Liver (tissue), 9 donors: ENCODE data around the gene CDPF1. TPM values are rescaled to one million over a fixed set of nuclear protein-coding genes. Genes with fewer than 3 reads are reported as not detected.

ENCODE experiments used
- DNase-seq: peaks from one replicate; pipeline ENCODE4 v3.0.0-alpha.2; 2017; ENCODE audit warnings: low spot score
- H3K27ac ChIP-seq, 2 donors: one replicate each; pipeline ENCODE4 v1.7.0; 2013; ENCODE audit warnings: inconsistent platforms in 2 of 2, low read length in 2 of 2, control low read depth in 1 of 2, low read depth in 1 of 2, mild to moderate bottlenecking in 1 of 2
- H3K27me3 ChIP-seq, 4 donors: one replicate each; pipeline versions ENCODE4 v1.6.1 to v1.7.0; 2013; ENCODE audit warnings: low read length in 3 of 4, inconsistent platforms in 1 of 4, mild to moderate bottlenecking in 1 of 4, moderate library complexity in 1 of 4; ENCODE audit not compliant: control insufficient read depth in 4 of 4, insufficient read depth in 4 of 4
- H3K36me3 ChIP-seq, 4 donors: one replicate each; pipeline versions ENCODE4 v1.6.1 to v1.7.0; 2013; ENCODE audit warnings: low read length in 3 of 4, mild to moderate bottlenecking in 3 of 4, low read depth in 1 of 4, moderate library complexity in 1 of 4; ENCODE audit not compliant: control insufficient read depth in 4 of 4, insufficient read depth in 3 of 4
- H3K4me1 ChIP-seq, 4 donors: one replicate each; pipeline versions ENCODE4 v1.6.1 to v1.7.0; 2013; ENCODE audit warnings: low read length in 3 of 4, mild to moderate bottlenecking in 3 of 4, moderate library complexity in 1 of 4; ENCODE audit not compliant: control insufficient read depth in 4 of 4, insufficient read depth in 4 of 4
- H3K4me3 ChIP-seq, 3 donors: one replicate each; pipeline versions ENCODE4 v1.6.1 to v1.7.0; 2013; ENCODE audit warnings: low read length in 3 of 3, control low read depth in 1 of 3, low read depth in 1 of 3, mild to moderate bottlenecking in 1 of 3
- H3K9ac ChIP-seq, 2 donors: one replicate each; pipeline ENCODE4 v1.7.0; 2013; ENCODE audit warnings: low read length in 2 of 2, mild to moderate bottlenecking in 2 of 2, moderate library complexity in 2 of 2, control low read depth in 1 of 2, low read depth in 1 of 2
- H3K9me3 ChIP-seq, 4 donors: one replicate each; pipeline versions ENCODE4 v1.6.1 to v1.7.0; 2013; ENCODE audit warnings: low read length in 3 of 4; ENCODE audit not compliant: control insufficient read depth in 4 of 4
- ATF3 ChIP-seq: IDR thresholded peaks from 2 replicates; pipeline ENCODE4 v1.6.1; 2016; ENCODE audit warnings: antibody characterized with exemption
- CTCF ChIP-seq: fragments of 150-350 bp; IDR thresholded peaks from 2 replicates; pipeline ENCODE4 v1.5.1; 2017; ENCODE audit warnings: improper control_type of control experiment, low read depth, low read length; ENCODE audit not compliant: missing input control
- EGR1 ChIP-seq, 2 donors: IDR thresholded peaks; 2 replicates each; pipeline ENCODE4 v1.6.1; 2016 to 2018; ENCODE audit warnings: antibody characterized with exemption in 2 of 2, low read depth in 2 of 2
- FOXA1 ChIP-seq: IDR thresholded peaks from 2 replicates; pipeline ENCODE4 v1.6.1; 2016; ENCODE audit warnings: antibody characterized with exemption
- FOXA2 ChIP-seq: IDR thresholded peaks from 2 replicates; pipeline ENCODE4 v1.6.1; 2016; ENCODE audit warnings: antibody characterized with exemption
- GABPA ChIP-seq, 2 donors: IDR thresholded peaks in 1 of 2; conservative IDR thresholded peaks in 1 of 2; 2 replicates each; pipeline ENCODE4 v1.6.1; 2016; ENCODE audit warnings: antibody characterized with exemption in 2 of 2, mild to moderate bottlenecking in 1 of 2, moderate library complexity in 1 of 2
- HNF4A ChIP-seq, 2 donors: conservative IDR thresholded peaks; 2 replicates each; pipeline ENCODE4 v1.6.1; 2016; ENCODE audit warnings: antibody characterized with exemption in 2 of 2, mild to moderate bottlenecking in 2 of 2
- HNF4G ChIP-seq: IDR thresholded peaks from 2 replicates; pipeline ENCODE4 v1.6.1; 2016; ENCODE audit warnings: antibody characterized with exemption
- JUND ChIP-seq, 2 donors: IDR thresholded peaks; 2 replicates each; pipeline ENCODE4 v1.6.1; 2016; ENCODE audit warnings: antibody characterized with exemption in 2 of 2
- MAX ChIP-seq: IDR thresholded peaks from 2 replicates; pipeline ENCODE4 v1.6.1; 2016; ENCODE audit warnings: antibody characterized with exemption
- NR2F2 ChIP-seq: IDR thresholded peaks from 2 replicates; pipeline ENCODE4 v1.6.1; 2016; ENCODE audit warnings: antibody characterized with exemption
- RAD21 ChIP-seq, 2 donors: IDR thresholded peaks; 2 replicates each; pipeline ENCODE4 v1.6.1; 2016; ENCODE audit warnings: antibody characterized with exemption in 2 of 2, mild to moderate bottlenecking in 2 of 2
- REST ChIP-seq: IDR thresholded peaks from 2 replicates; pipeline ENCODE4 v1.6.1; 2016; ENCODE audit warnings: antibody characterized with exemption, mild to moderate bottlenecking
- RXRA ChIP-seq, 2 donors: IDR thresholded peaks; 2 replicates each; pipeline ENCODE4 v1.6.1; 2017 to 2018; ENCODE audit warnings: antibody characterized with exemption in 2 of 2, mild to moderate bottlenecking in 1 of 2
- SP1 ChIP-seq: IDR thresholded peaks from 2 replicates; pipeline ENCODE4 v1.6.1; 2018; ENCODE audit warnings: antibody characterized with exemption, mild to moderate bottlenecking
- TAF1 ChIP-seq: conservative IDR thresholded peaks from 2 replicates; pipeline ENCODE4 v1.6.1; 2016; ENCODE audit warnings: antibody characterized with exemption, mild to moderate bottlenecking
- YY1 ChIP-seq: IDR thresholded peaks from 2 replicates; pipeline ENCODE4 v1.6.1; 2016; ENCODE audit warnings: antibody characterized with exemption, mild to moderate bottlenecking
- WGBS: extraction: QIAGEN DNeasy Blood & Tissue Kit; methylation state at CpG from one replicate; pipeline ENCODE4 v1.1.7; 2013; 5-methylcytosine and 5-hydroxymethylcytosine counted together
- polyA plus RNA-seq, 2 donors: library from polyadenylated mRNA; stranded (reverse) in 1 of 2; unstranded in 1 of 2; fragments of 200-250 nt in 1 of 2; fragments of >200 nt in 1 of 2; fragmentation: Nextera tagmentation in 1 of 2; extraction: Ambion mirVana in 1 of 2; gene quantifications; one replicate each; pipeline versions ENCODE4 v1.2.1 to v1.2.3, GENCODE V29; 2013 to 2015
- total RNA-seq, 2 donors: library from RNA; depleted of rRNA; stranded (reverse); fragments of >200 nt; gene quantifications; one replicate each; pipeline ENCODE4 v1.2.3, GENCODE V29; 2014
- donor health status: healthy.
- donor health status: healthy.
- donor health status: healthy.
- donor health status: healthy.
- donor health status: healthy.

CDPF1 gene
- total and polyA plus RNA-seq, 4 donors: 3.9 to 6.6 (median 5.3) TPM

GRCh38 chr22:46281866-46282678 is 32.0 kb upstream of the CDPF1 start:
- peaks cover 47 to 92% (median 82%) of the 10 kb centered on the region in 4 donors for H3K36me3 ChIP-seq
- H3K27me3 ChIP-seq: no peaks in the 10 kb centered on the region
- H3K9me3 ChIP-seq: no peaks in the 10 kb centered on the region
- no peaks in the 10 kb centered on the region for H3K4me1 ChIP-seq
- no peak for TF ChIP-seq ATF3
- no peak for TF ChIP-seq EGR1 (IDR thresholded peaks at IDR 0.05; ENCODE audit: low read depth in 2 of 2)
- no peak for TF ChIP-seq SP1
- no peak for TF ChIP-seq FOXA1
- no peak for TF ChIP-seq YY1
- no peak for TF ChIP-seq HNF4G
- TF ChIP-seq JUND (IDR thresholded peaks at IDR 0.05): no peak
- no peak for TF ChIP-seq FOXA2
- TF ChIP-seq REST: no peak
- no peak for TF ChIP-seq NR2F2
- no peak for TF ChIP-seq HNF4A (conservative IDR thresholded peaks at IDR 0.05)
- TF ChIP-seq RAD21 (IDR thresholded peaks at IDR 0.05): no peak
- TF ChIP-seq TAF1: no peak
- TF ChIP-seq MAX: no peak
- no peak for TF ChIP-seq GABPA (IDR thresholded peaks at IDR 0.05 in 1 of 2, conservative IDR thresholded peaks at IDR 0.05 in 1 of 2)
- no peak for TF ChIP-seq CTCF
- no peak for TF ChIP-seq RXRA (IDR thresholded peaks at IDR 0.05)
- DNase-seq: no peak
- no peak overlapping the region for H3K4me3 ChIP-seq
- H3K27ac ChIP-seq: no peak overlapping the region
- 97% methylated on average over 13 of the region's 13 CpGs for WGBS
- H3K9ac ChIP-seq: no peak overlapping the region

GRCh38 chr22:46280999-46281623 is 31.0 kb upstream of the CDPF1 start:
- TF ChIP-seq SP1: no peak
- peak in 1 of 2 donors; percentile 37 for TF ChIP-seq RXRA (IDR thresholded peaks at IDR 0.05)
- Histone ChIP-seq H3K27me3 (no peaks in the 10 kb centered on the region), H3K4me1 (no peaks in the 10 kb centered on the region), H3K27ac (peak overlapping the region in 1 of 2 donors; percentile 60), H3K9ac (no peak overlapping the region), H3K36me3 (peaks cover 45 to 88% (median 79%) of the 10 kb centered on the region in 4 donors), H3K9me3 (no peaks in the 10 kb centered on the region), H3K4me3 (no peak overlapping the region)
- DNase-seq: no peak
- 79% methylated on average over 19 of the region's 19 CpGs for WGBS
